ENCODE data around the gene CD80.
"Not testable (repeated sequence)": the region's sequence is repeated elsewhere in the genome, so short reads cannot be mapped to it uniquely, and the experiment has no call there.

Gene CD80

DNA sequence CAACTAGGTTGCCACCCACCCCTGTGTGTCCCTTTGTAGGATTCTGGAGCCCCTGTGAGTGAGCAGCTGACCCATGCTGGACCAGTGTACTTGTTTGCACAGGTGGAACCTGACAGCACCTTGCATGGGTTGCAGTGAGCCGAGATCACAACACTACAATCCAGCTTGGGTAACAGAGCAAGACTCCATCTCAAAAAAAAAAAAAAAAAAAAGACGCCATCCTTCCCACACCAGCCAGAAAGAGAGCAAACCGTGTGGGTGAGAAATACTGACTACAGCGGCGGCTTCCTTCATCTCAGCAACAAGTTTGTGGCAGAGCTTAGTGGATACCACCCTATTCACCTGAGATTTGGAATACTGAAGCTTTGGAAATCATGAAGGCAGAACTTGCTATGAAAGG lies 746 bp upstream of the CD80 start:
- 80 to 100% methylated on average over 1 to 2 of the region's 5 CpGs for WGBS, 2 experiments (ENCODE audit: insufficient coverage in 2 of 2)
- Histone ChIP-seq H3K36me3 (ENCODE audit: control insufficient read depth, insufficient read depth, low read length) (no peaks in the 10 kb centered on the region), H3K9me3 (ENCODE audit: control insufficient read depth, low read length) (no peaks in the 10 kb centered on the region), H3K4me1 (ENCODE audit: control insufficient read depth, insufficient read depth, low read length, poor library complexity, severe bottlenecking) (no peaks in the 10 kb centered on the region), H3K4me3 (ENCODE audit: extremely low read depth, insufficient read depth, low read length, poor library complexity, severe bottlenecking) (no peak overlapping the region), H3K27ac (ENCODE audit: low read depth, low read length, severe bottlenecking) (no peak overlapping the region)

DNA sequence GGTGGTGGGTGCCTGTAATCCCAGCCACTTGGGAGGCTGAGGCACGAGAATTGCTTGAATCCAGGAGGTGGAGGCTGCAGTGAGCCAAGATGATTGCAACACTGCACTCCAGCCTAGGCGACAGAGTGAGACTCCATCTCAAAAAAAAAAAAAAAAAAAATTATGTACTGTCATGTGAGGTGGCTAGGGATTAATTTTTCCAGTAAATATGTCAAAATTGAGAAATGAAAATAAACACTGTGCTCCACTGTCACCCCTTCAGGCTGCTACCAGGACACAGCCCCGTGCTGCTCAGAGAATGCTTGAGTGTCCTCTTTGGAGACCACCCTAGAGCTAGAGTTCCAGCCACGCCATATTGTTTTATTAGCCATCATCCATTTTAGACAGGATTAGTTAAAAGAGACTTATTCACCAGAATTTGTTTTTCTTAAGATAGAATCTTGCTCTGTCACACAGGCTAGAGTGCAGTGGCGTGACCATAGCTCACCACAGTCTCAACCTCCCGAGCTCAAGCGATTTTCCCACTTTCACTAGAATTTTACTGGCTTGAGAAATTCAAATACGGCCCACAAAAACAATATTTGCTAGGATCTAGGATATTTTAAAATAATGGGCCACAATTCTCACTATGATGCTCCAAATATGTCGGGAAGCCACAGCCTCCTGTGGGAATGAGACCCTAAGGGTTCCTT lies 642 bp downstream of the CD80 start:
- Histone ChIP-seq H3K36me3 (ENCODE audit: control insufficient read depth, insufficient read depth, low read length) (no peaks in the 10 kb centered on the region), H3K27ac (ENCODE audit: low read depth, low read length, severe bottlenecking) (no peak overlapping the region), H3K4me1 (ENCODE audit: control insufficient read depth, insufficient read depth, low read length, poor library complexity, severe bottlenecking) (no peaks in the 10 kb centered on the region), H3K9me3 (ENCODE audit: control insufficient read depth, low read length) (no peaks in the 10 kb centered on the region), H3K4me3 (ENCODE audit: extremely low read depth, insufficient read depth, low read length, poor library complexity, severe bottlenecking) (no peak overlapping the region)
- WGBS, 2 experiments (ENCODE audit: insufficient coverage in 2 of 2): 93 to 100% methylated on average over 2 to 6 of the region's 9 CpGs

DNA sequence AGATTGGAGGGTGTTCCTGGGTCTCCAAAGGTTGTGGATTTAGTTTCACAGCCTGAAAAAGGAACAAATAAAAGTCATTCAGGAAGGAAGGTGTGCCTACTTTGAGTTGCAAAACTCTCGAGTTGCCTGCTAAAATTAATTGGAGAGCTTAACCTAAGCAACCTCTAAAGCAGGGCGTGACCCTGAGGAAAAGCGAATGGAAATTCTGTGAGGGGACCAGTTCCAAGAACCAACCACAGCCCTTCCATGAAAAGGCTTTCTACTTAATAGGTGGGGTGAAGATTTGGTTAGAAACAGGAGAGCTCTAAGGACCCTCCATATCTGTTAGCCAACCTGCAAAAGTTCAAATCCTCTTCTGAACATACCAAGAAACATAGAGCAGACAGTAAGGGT lies 1.5 kb downstream of the CD80 start:
- 90 to 96% methylated on average over 2 to 3 of the region's 3 CpGs for WGBS, 2 experiments (ENCODE audit: insufficient coverage in 2 of 2)
- H3K27ac ChIP-seq (ENCODE audit: low read depth, low read length, severe bottlenecking): no peak overlapping the region
- H3K4me1 ChIP-seq (ENCODE audit: control insufficient read depth, insufficient read depth, low read length, poor library complexity, severe bottlenecking): no peaks in the 10 kb centered on the region
- no peak overlapping the region for H3K4me3 ChIP-seq (ENCODE audit: extremely low read depth, insufficient read depth, low read length, poor library complexity, severe bottlenecking)
- no peaks in the 10 kb centered on the region for H3K9me3 ChIP-seq (ENCODE audit: control insufficient read depth, low read length)
- no peaks in the 10 kb centered on the region for H3K36me3 ChIP-seq (ENCODE audit: control insufficient read depth, insufficient read depth, low read length)

DNA sequence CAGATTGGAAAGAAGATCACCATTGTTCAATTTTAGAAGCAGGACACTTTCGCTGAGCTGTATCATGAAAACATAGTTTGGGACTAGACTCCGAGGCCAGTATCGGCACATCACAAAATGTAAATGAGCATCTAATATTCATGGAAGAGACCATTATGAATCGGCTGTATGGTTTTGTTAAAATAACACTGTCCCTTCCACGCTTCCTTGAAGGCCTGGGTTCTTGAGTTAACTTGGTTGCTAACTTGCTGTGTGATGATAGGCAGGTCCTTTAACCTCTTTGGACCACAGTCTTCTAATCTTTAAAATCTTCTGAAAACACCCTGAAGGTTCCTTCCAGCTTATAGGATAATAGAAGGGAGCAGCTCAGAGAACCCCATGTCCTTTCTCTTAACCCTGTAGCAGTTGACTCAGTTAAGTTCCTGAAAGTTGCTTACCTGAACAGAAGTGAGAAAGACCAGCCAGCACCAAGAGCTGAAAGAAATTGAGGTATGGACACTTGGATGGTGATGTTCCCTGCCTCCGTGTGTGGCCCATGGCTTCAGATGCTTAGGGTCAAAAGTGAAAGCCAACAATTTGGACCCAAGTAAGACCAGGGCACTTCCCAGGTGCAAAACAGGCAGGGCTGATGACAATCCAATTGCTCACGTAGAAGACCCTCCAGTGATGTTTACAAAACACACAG lies 2.1 kb downstream of the CD80 start:
- H3K27ac ChIP-seq (ENCODE audit: low read depth, low read length, severe bottlenecking): no peak overlapping the region
- no peaks in the 10 kb centered on the region for H3K4me1 ChIP-seq (ENCODE audit: control insufficient read depth, insufficient read depth, low read length, poor library complexity, severe bottlenecking)
- 91 to 100% methylated on average over 5 of the region's 7 CpGs for WGBS, 2 experiments (ENCODE audit: insufficient coverage in 2 of 2)
- no peaks in the 10 kb centered on the region for H3K36me3 ChIP-seq (ENCODE audit: control insufficient read depth, insufficient read depth, low read length)
- H3K4me3 ChIP-seq (ENCODE audit: extremely low read depth, insufficient read depth, low read length, poor library complexity, severe bottlenecking): no peak overlapping the region
- no peaks in the 10 kb centered on the region for H3K9me3 ChIP-seq (ENCODE audit: control insufficient read depth, low read length)

DNA sequence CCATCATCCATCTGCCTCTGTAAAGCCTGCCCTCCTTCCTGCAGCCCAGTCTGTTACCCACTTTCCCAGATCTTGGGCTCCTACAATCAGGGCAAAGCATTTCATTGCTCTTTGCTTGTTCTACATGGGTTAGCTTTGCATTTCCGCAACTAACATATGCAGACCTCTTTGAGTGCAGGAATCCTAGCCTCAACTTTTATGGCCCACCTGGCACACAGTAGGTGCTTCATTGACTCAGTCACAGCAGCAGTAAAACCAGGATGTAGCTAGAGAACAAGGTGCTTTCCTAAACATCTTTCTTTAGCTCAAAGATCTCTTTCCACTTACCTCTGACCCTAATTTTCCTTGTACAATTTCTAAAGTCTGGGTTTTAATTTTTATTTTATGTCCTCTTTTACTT lies 3.5 kb downstream of the CD80 start:
- Histone ChIP-seq H3K4me3 (ENCODE audit: extremely low read depth, insufficient read depth, low read length, poor library complexity, severe bottlenecking) (no peak overlapping the region), H3K27ac (ENCODE audit: low read depth, low read length, severe bottlenecking) (no peak overlapping the region), H3K4me1 (ENCODE audit: control insufficient read depth, insufficient read depth, low read length, poor library complexity, severe bottlenecking) (no peaks in the 10 kb centered on the region), H3K36me3 (ENCODE audit: control insufficient read depth, insufficient read depth, low read length) (no peaks in the 10 kb centered on the region), H3K9me3 (ENCODE audit: control insufficient read depth, low read length) (no peaks in the 10 kb centered on the region)
- WGBS, 2 experiments (ENCODE audit: insufficient coverage in 2 of 2): 60% methylated on average over 1 of the region's 1 CpG; no CpG with 5 or more reads in 1 of the 2 experiments

DNA sequence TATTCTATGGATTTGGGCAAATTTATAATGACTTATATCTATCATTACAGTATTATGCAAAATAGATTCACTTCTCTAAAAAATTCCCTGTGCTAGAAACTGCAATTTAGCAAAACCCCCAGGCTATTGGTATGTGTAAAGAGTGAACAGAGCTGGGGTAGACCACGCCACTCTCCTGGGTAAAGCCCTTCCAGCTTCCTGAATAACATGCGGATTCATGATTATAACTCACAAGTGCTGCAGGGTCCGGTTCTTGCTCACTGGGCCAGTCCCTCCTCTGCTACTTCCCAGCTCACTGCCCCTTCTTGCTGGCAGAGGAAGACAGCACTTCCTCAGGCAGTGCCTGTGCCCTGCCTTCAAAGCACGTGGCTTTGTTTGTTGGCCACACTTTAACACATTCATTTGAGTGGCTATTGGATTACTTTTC lies 4.1 kb downstream of the CD80 start:
- Histone ChIP-seq H3K4me1 (ENCODE audit: control insufficient read depth, insufficient read depth, low read length, poor library complexity, severe bottlenecking) (no peaks in the 10 kb centered on the region), H3K4me3 (ENCODE audit: extremely low read depth, insufficient read depth, low read length, poor library complexity, severe bottlenecking) (no peak overlapping the region), H3K36me3 (ENCODE audit: control insufficient read depth, insufficient read depth, low read length) (no peaks in the 10 kb centered on the region), H3K27ac (ENCODE audit: low read depth, low read length, severe bottlenecking) (no peak overlapping the region), H3K9me3 (ENCODE audit: control insufficient read depth, low read length) (no peaks in the 10 kb centered on the region)
- WGBS, 2 experiments (ENCODE audit: insufficient coverage in 2 of 2): 80 to 100% methylated on average over 2 to 3 of the region's 4 CpGs

DNA sequence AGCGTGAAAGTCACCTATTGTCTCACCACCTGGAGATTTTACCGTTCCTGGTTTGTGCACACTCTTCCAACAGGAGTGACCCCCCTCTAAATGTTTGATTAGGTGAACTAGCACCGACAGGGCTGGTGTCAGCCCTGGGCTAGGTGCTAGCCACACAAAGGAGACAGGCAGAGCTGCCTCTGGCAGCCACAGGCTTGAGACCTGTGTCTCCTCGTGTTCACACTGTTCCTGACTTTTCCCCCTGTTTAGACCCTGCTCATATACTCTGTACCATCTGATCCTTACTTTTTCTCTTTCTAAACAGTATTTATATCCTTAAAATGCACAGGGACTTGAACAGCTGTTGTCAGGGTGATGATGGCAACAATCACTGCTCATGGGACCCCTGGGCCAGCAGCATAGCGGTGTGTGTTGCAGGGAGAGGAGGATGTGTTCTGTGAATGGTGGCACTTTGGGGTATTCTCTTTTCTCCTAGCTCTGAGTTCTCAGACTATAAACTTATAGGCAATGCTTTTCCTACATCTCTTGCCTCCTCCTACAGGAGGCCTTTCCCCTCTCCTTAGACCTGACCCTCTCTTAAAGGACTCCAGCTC lies 5.5 kb downstream of the CD80 start:
- no peaks in the 10 kb centered on the region for H3K4me1 ChIP-seq (ENCODE audit: control insufficient read depth, insufficient read depth, low read length, poor library complexity, severe bottlenecking)
- H3K27ac ChIP-seq (ENCODE audit: low read depth, low read length, severe bottlenecking): no peak overlapping the region
- 55 to 60% methylated on average over 2 to 3 of the region's 5 CpGs for WGBS, 2 experiments (ENCODE audit: insufficient coverage in 2 of 2)
- no peak overlapping the region for H3K4me3 ChIP-seq (ENCODE audit: extremely low read depth, insufficient read depth, low read length, poor library complexity, severe bottlenecking)
- H3K9me3 ChIP-seq (ENCODE audit: control insufficient read depth, low read length): no peaks in the 10 kb centered on the region
- no peaks in the 10 kb centered on the region for H3K36me3 ChIP-seq (ENCODE audit: control insufficient read depth, insufficient read depth, low read length)

DNA sequence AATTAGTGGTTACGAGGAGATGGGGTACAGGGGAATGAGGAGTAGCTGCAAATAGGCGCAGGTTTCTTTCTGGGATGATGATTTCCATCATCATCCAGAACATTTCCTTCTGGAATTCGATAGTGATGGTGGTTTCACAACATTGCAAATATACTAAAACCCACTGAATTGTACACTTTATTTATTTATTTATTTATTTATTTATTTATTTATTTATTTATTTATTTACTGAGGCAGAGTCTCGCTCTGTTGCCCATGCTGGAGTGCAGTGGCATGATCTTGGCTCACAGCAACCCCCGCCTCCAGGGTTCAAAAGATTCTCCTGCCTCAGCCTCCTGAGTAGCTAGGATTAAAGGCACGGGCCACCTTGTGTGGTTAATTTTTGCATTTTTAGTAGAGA lies 6.5 kb downstream of the CD80 start:
- 86 to 100% methylated on average over 2 to 3 of the region's 6 CpGs for WGBS, 2 experiments (ENCODE audit: insufficient coverage in 2 of 2)
- H3K4me3 ChIP-seq (ENCODE audit: extremely low read depth, insufficient read depth, low read length, poor library complexity, severe bottlenecking); H3K36me3 ChIP-seq (ENCODE audit: control insufficient read depth, insufficient read depth, low read length); H3K4me1 ChIP-seq (ENCODE audit: control insufficient read depth, insufficient read depth, low read length, poor library complexity, severe bottlenecking); H3K9me3 ChIP-seq (ENCODE audit: control insufficient read depth, low read length); H3K27ac ChIP-seq (ENCODE audit: low read depth, low read length, severe bottlenecking): not testable (repeated sequence)

DNA sequence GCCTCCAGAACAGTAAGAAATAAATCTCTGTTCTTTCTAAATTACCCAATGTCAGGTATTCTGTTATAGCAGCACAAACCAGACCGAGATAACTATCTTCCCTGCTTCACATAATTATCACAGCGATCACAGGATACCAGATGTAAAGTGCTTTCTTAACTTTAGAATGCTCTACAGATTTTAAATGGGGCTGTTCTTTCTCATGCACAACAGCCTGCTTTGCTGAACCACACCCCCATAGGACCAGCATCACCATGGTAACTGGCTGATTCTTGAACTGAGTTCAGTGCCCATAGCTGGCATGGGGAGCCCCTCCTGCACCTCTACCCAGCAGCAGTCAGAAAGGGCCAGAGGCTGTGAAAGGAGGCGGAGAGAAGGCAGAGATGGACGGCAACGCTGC lies 7.8 kb downstream of the CD80 start:
- Histone ChIP-seq H3K9me3 (ENCODE audit: control insufficient read depth, low read length) (no peaks in the 10 kb centered on the region), H3K27ac (ENCODE audit: low read depth, low read length, severe bottlenecking) (no peak overlapping the region), H3K4me1 (ENCODE audit: control insufficient read depth, insufficient read depth, low read length, poor library complexity, severe bottlenecking) (no peaks in the 10 kb centered on the region), H3K4me3 (ENCODE audit: extremely low read depth, insufficient read depth, low read length, poor library complexity, severe bottlenecking) (no peak overlapping the region), H3K36me3 (ENCODE audit: control insufficient read depth, insufficient read depth, low read length) (no peaks in the 10 kb centered on the region)
- 81 to 85% methylated on average over 4 to 5 of the region's 5 CpGs for WGBS, 2 experiments (ENCODE audit: insufficient coverage in 2 of 2)

DNA sequence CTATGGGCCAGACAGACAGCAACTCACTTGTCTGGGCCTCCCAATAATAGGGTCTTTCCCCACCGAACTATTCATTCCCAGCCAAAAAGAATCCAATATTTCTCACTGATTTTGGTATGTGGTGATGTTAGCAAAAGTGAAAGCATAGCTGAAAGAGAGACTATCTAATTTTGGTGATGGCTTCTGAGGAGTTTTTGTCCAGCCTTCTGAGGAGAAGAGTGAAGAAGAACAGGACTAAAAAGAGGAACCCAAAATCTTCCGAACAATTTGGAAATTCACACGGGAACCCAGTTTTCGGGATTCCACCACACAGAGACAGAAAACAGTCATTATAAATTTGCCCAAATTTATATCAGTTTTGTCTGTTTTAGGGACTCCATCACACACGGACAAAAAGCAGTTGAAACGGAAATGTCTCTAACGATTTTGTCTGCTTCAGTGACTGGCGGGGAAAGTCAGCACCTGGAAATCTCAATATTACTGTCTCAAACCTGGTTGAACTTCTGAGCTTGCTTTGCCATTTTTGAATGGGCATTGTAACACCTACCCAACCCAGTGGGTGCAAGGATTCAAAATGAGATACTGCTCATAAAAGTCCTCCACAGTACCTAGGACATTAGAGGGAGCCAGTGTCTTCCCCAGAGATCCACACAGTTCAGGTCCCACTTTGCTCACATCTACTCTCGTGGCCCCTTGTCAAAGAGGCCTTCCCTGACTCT lies 9.1 kb downstream of the CD80 start:
- Histone ChIP-seq H3K4me3 (ENCODE audit: extremely low read depth, insufficient read depth, low read length, poor library complexity, severe bottlenecking) (no peak overlapping the region), H3K36me3 (ENCODE audit: control insufficient read depth, insufficient read depth, low read length) (no peaks in the 10 kb centered on the region), H3K27ac (ENCODE audit: low read depth, low read length, severe bottlenecking) (no peak overlapping the region), H3K9me3 (ENCODE audit: control insufficient read depth, low read length) (no peaks in the 10 kb centered on the region), H3K4me1 (ENCODE audit: control insufficient read depth, insufficient read depth, low read length, poor library complexity, severe bottlenecking) (no peaks in the 10 kb centered on the region)
- WGBS, 2 experiments (ENCODE audit: insufficient coverage in 2 of 2): 93 to 95% methylated on average over 5 to 8 of the region's 9 CpGs
